ENCODE data around the gene ZNF331.
"Not testable (repeated sequence)": the region's sequence is repeated elsewhere in the genome, so short reads cannot be mapped to it uniquely, and the experiment has no call there.

ZNF331 gene

DNA sequence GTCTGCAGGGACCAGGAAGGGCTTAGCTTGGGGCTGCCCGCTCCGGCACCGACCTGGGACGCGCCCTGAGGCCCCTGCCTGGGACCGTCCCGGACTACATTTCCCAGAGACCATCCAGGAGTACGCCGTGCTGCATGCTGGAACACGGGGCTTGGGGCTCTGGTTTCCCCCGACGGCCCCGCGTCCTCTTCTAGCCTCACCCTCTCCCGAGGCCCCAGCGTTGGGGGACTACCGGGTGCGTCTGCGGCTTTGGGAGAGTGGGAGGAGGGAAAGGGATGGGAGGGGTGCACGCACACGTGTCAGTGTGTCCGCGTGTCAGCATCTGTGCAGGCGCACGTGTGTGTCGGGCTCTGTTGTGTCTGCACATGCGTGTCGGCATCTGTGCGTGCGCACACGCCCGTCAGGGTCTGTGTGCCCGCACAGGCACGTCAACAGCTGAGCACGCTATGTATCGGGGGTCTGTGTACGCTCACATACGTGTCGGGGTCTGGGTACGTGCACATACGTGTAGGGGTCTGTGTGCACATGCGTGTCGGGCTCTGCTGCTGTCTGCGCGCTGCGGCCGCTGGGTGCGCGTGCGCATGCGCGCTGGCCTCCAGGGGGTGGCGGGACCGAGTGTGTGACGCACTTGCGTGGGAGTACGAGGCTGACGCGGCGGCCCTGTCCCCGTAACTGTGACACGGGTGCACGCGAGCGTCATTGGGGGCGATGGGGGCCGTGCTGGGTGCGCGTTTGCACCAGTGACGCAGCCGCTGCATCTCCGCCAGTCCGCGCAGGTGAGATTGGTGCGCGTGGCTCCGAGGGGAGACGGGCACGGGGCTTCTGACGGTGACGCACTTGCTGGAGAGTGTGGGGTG lies at the start of gene ZNF331:
ZNF331 (plus strand) TSS at position 625 of the 857 bp plus-strand sequence. CDS start 31,232 bp downstream, outside the sequence.
- DNase-seq (ENCODE audit: low spot score) = peak; percentile 91

DNA sequence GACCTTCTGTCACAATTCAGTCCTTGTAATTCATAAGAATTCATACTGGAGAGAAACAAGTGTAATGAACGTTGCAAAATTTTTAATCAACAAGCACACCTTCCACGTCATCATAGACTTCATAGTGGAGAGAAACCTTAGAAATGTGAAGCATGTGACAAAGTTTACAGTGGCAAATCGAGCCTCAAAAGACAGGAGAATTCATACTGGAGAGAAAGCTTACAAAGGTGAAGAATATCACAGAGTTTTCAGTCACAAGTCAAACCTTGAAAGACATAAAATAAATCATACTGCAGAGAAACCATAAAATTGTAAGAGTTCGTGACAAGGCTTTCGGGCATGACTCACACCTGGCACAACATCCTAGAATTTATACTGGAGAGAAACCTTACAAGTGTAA lies 45.8 kb upstream of the ZNF331 start:
- DNase-seq (ENCODE audit: low spot score) = no peak

DNA sequence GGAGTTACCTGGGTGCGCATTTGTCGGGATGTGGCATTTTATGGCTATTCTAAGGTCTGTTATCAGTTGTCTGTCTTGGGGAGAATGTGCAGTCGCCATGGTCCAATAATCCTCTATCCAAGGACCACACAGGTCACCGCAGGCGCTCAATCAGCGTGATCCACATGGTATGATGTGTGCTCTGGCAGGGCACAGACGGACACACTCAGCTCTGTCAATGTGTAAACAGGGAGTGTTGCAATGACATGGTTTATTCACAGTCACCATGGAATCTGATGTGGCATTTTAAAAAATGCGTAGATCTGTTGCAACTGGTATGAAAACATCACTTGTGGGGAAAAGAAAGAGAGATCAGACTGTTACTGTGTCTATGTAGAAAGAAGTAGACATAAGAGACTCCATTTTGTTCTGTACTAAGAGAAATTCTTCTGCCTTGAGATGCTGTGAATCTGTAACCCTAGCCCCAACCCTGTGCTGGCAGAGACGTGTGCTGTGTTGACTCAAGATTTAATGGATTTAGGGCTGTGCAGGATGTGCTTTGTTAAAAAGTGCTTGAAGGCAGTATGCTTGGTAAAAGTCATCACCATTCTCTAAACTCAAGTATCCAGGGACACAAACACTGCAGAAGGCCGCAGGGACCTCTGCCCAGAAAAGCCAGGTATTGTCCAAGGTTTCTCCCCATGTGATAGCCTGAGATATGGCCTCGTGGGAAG lies 40.5 kb upstream of the ZNF331 start:
- peak; percentile 13 for DNase-seq (ENCODE audit: low spot score)

DNA sequence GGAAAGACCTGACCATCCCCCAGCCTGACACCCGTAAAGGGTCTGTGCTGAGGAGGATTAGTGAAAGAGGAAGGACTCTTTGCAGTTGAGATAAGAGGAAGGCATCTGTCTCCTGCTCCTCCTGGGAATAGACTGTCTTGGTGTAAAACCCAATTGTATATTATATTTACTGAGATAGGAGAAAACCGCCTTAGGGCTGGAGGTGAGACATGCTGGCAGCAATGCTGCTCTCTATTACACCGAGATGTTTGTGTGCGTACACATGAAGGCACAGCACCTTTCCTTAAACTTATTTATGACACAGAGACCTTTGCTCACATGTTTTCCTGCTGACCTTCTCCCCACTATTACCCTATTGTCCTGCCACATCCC lies 39.9 kb upstream of the ZNF331 start:
- DNase-seq (ENCODE audit: low spot score) = not testable (repeated sequence)

DNA sequence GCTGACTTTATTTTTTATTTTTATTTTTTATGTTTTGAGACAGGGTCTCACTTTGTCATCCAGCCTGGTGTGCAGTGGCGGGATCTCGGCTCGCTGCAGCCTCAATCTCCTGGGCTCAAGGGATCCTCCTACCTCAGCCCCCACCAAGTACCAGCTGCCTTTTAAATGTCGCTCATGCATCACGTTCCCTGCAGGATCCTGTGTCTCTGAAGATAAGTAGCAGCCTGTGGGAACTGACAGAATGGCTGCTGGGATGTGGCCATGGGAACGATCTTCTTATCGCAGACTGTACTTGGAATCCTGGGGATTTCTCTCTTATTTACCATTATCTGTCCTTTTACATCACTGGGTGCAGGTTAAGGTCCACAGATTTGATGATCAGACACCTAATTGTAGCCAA lies 34.8 kb upstream of the ZNF331 start:
- not testable (repeated sequence) for DNase-seq (ENCODE audit: low spot score)

DNA sequence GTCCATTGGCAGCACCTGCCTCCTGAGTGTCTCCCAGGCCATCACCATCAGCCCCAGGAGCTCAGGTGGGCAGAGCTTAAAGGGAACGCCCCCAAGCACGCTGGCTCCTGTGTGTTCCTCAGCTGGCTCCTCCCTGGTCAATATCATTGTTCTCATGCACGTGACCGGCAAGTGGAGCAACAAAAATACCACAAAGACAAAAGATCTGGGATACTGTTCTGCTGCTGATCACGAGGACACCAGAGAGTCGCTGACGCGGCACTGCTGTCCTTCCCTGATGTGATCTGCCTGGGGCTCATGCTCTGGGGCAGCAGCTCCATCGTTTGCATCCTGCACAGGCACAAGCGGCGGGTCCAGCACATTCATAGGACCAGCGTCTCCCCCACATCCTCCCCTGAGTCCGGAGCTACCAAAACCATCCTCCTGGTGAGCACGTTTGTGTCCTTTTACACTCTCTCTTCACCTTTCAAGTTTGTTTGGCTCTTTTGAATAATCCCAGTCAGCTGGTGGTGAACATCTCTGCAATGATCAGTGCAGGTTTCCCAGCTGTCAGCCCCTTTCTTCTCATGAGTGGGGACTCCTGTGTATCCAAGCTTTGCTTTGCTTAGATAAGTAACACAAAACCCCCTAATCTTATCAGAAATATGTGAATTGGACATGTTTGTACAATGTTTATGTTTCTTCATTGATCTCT lies 34.1 kb upstream of the ZNF331 start:
- DNase-seq (ENCODE audit: low spot score) = not testable (repeated sequence)

DNA sequence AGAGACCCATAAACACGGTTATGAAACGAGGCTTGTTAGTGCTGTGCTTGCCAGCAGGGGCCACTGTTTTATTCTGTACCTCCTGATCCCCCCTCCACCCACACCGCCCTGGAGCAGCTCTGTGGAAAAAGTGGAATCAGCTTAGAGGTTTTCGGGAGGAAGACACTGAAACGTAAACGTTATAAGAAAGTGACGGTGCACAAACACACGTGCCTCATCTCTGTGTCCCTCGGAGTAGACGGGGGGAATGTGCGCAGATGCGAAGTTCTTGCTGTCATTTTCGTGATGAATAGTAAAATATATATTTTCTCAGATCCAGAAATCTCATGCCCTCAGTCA lies 33.6 kb upstream of the ZNF331 start:
- peak; percentile 33 for DNase-seq (ENCODE audit: low spot score)

DNA sequence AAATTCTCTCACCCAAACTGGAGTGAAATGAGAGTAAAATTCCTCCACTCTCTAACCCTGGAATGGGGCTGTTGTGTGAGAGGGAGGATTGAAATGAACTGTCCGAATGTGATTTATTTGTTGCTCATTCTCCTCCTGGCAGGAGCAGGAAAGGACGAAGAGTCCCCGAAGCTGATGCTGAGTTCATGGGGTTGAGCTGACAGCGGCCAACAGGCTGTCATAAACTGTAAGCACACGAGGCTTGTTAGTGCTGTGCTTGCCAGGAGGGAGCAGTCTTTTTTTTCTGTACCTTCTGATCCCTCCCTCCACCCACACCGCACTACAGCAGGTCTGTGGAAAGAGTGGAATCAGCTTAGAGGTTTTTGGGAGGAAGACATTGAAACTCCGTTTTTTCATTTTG lies 33.1 kb upstream of the ZNF331 start:
- DNase-seq (ENCODE audit: low spot score) = no peak

DNA sequence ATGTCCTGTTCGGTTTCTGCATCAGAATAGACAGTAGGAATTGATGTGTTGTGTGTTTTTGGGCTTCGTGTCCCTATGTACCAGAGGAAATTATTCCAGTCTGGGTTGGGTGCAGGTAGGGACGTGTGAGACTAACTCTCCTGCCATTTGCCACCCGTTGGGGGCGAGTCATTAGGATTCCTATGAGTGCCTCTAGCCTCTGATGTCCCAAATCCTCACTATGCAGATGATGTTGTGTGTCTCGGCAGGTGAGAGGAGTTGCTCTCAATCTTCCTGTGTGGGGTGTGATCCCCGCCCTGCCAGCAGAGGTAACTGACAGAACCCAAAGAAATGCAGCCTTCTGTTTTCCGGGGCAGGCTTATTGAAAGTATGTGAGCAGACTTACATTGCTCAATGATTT lies 31.2 kb upstream of the ZNF331 start:
- no peak for DNase-seq (ENCODE audit: low spot score)

DNA sequence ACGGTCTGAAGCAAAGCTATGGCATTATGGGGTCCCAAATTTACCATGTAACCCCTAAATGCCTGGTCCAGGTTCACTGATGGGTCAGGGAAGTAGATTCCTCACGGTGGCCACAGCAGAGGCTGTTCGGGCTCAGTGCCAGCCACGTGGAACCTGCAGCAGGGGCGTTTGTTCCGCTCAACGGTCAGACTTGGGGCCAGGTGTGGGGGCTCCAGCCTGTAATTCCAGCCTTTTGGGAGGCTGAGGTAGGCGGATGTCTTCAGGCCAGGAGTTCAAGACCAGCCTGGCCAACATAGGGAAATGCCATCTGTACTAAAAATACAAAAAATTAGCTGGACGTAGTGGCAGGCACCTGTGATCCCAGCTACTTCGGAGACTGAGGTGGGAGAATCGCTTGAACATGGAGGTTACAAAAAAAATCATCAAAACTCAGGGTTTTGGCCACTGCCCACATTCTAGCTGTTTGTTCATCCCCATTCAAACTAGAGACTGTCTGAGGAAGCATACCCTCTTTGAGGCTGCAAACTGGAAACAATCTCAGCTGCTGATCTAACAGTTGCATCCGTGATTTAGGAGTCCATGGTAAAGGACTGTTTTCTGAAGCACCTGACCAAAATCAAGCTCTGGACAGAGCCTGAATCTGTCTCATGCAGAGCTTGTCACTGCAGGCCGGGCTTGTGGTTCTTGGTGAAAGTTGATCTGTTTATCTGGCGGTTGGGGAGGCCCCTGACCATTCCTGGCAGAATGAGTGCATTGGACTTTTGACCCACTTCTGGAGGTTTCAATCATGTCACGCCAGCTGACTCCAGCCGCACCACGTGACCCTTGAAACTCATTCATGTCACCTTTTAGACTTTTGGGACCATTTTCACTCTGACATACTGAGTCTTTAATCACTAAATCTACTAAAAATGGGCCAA lies 30.2 kb upstream of the ZNF331 start:
- no peak for DNase-seq (ENCODE audit: low spot score)

DNA sequence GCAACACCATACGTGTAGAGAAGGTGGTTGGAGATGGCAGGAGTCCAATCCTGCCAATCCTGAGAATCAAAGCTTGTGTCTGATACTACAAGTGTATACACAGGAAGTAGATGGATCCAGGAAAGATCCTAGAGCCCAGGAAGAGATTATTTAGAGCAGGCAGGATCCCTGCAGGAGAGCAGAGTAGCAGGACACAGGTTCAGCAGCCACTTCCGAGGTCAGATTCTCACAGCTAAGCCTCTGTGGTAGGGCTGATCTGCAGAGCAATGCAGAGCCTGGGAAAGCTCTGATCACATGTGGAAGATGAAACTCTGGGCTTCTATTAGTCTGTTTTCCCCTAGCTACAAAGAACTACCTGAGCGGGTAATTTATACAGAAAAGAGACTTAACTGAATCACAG lies 28.5 kb upstream of the ZNF331 start:
- no peak for DNase-seq (ENCODE audit: low spot score)

DNA sequence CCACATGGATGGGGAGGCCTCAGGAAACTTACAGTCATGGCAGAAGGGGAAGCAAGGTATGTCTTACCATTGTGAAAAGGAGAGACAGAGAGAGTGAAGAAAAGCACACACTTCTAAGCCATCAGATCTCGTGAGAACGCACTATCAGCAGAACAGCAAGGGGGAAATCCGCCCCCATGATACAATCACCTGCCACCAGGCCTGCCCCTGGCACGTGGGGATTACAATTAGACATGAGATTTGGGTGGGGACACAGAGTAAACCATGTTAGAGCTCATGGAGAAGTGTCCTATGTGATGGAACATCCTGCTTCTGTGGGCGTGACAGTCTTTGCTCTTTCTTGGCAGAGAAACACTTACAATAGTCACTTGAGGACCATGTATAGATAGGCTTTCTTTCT lies 28.1 kb upstream of the ZNF331 start:
- DNase-seq (ENCODE audit: low spot score) = no peak

DNA sequence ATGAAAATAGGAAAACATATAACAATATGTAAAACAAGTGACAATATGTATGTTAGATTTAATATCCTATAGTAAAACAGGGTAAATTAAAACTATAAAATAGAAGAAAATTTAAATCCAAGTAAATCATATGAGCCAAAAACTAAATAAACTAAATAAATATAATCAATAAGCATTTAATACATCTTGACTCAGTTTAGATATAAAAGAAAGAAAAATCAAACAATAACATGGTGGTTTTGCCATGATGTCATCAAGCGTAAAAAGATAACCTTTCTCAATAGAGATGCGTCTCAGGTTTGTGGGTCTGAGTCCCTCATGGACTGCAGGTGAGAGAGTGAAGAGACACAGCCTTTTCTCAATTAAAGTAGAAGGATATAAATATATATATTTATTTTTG lies 26.6 kb upstream of the ZNF331 start:
- no peak for DNase-seq (ENCODE audit: low spot score)

DNA sequence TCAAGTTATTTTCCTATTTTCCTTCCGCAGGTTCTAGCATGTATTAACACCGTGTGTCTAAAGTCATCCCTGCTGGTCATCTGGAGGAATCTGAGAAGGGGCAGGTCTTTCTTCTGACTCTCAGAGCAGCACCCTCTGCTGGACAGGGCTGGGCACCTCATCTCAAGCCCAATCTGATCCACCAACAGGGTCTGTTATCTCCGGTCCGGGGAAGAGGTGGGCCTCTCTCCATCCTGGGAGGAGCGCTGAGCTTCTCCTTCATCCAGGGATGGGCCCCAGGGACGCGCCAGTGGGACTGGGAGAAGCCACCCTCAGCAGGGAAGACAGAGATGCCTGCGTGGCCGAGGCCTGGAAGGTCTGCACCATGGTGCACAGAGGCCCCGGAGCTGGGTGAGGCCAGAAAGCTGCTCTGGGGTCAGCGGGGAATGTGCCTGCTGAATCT lies 26.0 kb upstream of the ZNF331 start:
- DNase-seq (ENCODE audit: low spot score) = peak; percentile 82

DNA sequence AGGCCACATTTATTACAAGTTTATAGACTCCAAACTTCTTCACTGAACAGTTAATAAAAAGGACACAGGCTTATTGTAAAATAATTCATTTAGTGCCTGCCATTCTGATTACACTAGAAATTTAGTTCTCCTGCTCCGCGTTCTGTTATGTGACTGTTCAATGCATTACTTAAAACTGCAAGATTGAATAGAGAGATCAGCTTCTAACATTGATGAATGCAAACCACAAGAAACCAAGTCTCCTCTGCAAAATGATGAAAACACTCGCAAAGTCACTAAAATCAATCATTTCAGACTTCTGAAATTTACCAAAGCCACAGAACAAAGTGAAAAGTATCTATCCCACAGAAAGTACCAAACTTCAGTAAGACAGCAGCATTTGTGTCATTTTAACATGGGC lies 22.9 kb upstream of the ZNF331 start:
- not testable (repeated sequence) for DNase-seq (ENCODE audit: low spot score)

DNA sequence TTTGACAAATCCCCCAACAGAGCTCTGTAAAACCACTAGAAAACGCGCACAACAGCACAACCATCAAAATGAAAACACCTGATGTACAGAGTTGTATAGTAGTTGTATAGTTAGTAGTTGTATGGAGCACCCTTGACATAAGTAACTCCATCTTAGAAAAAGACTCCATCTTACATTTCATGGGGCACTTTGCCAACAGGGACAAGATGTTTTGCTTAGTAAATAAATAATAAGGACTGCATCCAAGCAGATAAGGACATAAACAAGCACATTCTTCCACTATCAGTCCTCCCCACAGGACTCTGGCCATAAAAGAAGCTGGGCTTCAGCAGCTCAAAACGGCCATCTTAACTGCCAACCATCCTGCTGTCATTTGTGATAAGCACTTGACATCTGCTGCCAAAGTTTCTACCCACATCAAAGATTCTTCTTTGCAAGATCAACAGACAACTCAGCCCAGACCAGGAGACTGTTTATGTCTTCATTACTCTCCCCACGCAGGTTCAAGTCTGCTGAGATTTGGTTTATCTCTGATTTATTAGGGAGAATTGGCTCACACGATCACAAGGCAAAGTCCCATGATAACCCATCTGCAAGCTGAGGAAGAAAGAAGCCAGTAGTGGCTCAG lies 20.7 kb upstream of the ZNF331 start:
- DNase-seq (ENCODE audit: low spot score) = no peak

DNA sequence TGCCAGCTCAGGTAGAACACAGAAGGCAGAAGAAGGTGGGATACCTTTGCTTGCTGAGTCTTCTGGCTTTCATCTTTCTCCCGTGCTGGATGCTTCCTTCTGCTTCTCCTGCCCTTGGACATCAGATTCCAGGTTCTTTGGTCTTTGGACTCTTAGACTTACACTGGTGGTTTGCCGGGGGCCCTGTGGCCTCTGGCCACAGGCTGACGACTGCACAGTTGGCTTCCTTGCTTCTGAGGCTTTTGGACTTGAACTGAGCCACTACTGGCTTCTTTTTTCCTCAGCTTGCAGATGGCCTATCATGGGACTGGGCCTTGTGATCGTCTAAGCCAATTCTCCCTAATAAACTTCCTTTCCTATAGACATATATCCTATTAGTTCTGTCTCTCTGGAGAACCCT lies 19.8 kb upstream of the ZNF331 start:
- no peak for DNase-seq (ENCODE audit: low spot score)

DNA sequence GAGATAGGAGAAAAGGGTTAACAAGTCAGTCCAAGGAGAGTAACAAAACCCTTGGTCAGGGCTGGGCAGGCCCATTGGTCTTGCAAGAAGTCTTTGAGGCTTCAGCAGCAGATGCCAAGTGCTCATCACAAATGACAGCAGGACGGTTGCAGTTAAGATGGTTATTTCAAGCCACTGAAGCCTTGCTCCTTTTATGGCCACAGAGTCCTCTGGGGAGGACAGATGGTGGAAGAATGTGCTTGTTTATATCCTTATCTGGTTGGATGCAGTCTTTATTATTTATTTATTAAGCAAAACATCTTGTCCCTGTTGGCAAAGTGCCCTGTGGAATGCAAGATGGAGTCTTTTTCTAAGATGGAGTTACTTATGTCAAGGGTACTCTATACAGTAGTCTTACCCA lies 19.2 kb upstream of the ZNF331 start:
- no peak for DNase-seq (ENCODE audit: low spot score)

DNA sequence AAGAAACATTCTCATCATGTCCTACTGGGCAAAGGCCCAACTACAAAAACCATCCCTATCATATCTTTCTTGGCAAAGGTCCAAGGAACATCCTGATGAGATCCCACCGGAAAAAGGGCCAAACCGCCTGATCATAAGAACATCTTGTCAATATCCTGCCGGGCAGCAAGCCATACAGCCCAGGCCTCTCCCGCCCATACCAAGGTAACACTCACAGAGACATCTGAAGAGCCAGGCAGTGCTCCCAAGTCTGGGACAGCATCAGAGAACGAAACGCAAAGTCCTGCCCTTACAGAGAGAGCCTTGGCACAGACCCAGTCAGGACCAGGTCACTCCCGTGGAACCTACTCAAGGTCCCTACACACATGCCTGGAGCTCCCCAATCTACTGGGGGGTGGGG lies 18.5 kb upstream of the ZNF331 start:
- DNase-seq (ENCODE audit: low spot score) = no peak

DNA sequence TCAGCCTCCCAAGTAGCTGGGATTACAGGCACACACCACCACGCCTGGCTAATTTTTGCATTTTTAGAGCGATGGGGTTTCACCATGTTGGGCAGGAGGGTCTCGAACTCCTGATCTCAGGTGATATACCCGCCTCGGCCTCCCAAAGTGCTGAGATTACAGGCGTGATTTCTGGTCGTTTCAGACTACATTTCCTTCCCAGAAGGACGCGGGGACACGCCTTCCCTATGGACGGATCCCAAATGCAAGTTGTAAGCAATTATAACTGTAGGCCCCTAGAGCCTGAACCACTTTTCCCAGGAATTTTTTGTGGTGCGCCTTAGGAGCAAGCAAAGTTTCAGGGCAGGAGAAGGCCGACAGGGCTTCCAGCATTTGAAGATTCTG lies 17.8 kb upstream of the ZNF331 start:
- DNase-seq (ENCODE audit: low spot score) = no peak

Data from GM03348 (cell line).